GM19468 (cell line): ENCODE data around the gene SCAF4.
A peak's percentile ranks its signal among the peaks of the same experiment; 100 is the strongest.
"Not testable (repeated sequence)": the region's sequence is repeated elsewhere in the genome, so short reads cannot be mapped to it uniquely, and the experiment has no call there.

Experiments
- ATAC-seq: cut with Tn5 transposase; IDR thresholded peaks from one replicate; pipeline ENCODE4 v1.9.1; 2021; ENCODE audit warnings: mild to moderate bottlenecking, moderate library complexity, moderate number of reproducible peaks; ENCODE audit not compliant: unreplicated experiment; ENCODE audit errors: extremely low read depth

SCAF4 gene

DNA sequence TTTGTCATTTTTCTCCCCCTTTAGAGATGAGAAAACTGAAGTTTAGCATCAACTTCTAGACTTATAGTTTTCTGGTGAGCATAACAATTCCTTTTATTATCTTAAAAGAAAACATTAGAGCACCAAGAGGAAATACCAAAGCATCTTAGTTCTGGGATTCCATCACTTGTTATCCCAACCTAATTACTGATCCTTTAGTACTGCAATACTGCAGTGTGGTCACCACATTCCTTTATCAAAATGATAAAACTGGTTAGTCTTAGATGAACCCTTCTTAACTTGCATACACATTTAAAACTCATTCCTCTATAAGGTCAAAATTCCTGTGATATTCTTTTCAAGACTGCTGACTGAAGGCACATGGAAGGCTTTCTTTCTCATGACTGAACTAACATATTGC is 49.3 kb downstream of the SCAF4 start:
- ATAC-seq: no peak

GRCh38 chr21:31678478-31678877 is 53.4 kb downstream of the SCAF4 start:
- ATAC-seq: no peak

DNA sequence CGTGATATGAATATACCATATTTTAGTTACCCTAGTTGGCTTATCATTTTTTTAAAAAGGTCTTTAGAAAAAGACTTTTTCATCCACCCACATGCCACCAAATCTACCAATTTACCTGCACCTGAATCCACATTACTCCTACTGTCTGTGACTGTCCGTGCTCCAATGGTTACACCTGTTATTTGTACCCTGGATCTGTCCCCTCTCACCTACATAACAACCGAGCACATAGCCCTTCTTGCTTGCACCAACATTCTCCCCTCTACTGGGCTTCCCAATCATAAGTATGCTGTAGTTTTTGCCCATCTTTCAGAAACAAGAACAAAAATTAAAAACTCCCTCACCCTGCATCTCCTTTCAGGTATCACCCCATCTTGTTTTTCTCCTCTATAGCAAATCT is 54.9 kb downstream of the SCAF4 start:
- no peak for ATAC-seq

DNA sequence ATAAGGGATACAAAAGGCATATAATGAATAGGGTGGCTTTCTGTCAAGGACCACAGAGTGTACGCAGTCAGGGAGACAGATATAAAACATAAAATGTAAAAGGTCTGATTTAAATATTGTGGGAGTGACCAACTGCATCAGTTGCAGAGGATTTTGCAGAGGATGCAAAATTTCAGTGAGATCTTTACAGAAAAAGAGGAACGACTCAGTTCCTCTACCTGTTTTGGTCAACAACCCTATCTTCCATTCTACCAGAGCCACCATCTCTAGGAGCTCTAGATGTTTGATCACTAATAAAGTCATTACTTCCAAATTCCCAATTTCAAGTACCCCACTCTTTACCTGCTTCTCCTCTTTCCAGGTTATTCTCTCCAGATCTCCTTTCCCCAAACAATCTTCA is 56.0 kb downstream of the SCAF4 start:
- no peak for ATAC-seq

DNA sequence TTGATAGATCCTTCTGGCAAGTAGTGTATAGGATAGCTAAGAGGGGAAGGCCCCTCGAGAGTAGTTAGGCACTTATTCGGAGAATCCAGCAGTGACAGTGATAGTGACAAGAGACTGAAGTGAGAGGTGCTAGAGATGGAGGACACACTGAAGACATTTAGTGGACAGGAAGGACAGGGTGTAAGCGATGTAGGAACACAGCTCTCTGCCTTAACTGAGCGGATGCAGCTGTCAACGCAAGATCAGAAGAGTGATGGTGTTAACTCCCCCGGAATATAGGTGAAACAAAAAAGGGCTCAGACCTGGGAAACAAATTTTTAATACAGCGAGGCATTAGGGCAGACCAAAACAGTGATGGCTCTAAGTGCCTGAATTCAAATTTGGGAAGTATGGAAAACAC is 56.6 kb downstream of the SCAF4 start:
- ATAC-seq: no peak

GRCh38 chr21:31673321-31673912 is 58.5 kb downstream of the SCAF4 start:
- no peak for ATAC-seq

GRCh38 chr21:31671931-31672330 is 60.0 kb downstream of the SCAF4 start:
- ATAC-seq: no peak

DNA sequence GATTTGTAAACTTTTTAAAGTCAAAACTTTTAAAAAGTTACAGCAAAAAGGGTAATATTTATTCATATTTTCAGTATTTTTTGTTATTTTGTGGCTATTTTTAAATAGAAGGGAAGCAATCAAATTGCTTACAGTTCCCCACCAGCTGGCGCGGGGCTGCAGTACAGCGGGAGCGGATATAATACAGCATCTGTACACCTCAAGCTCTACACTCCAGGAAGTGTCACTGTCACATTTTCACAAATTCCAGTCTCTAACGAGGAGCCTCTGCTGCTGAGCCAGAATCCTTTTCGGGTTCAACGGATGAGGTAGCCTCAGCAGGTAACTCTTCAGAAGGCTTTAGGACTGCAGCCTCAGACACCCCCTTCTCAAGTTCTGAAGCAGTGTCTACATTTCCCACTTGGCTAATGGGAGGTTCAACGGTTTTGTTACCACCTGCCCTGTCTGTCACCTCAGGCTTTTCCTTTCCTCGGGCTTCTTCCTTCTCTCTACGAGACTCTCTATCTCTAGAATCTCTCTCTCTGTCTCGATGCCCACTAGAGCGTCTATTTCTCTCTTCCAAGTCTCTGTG is 60.7 kb downstream of the SCAF4 start:
- ATAC-seq: no peak

DNA sequence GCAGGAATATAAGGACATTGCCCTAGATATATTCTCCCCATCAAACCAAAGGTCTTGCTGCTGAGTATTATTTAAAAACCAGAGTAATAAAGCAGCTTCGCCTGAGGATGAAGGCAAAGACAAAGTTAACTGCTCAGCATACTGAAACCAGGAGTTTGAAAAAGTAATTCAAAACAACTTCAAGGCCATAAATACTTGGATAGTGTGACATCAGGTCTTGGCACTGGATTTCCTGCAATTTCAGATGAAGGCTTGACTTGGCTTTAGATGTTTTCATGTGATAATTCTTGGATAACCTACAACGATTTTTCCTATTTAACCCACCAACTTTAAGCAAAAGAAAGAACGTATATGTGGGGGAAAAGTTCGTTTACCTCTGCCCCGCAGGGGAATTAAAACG is 61.8 kb downstream of the SCAF4 start:
- ATAC-seq: no peak

DNA sequence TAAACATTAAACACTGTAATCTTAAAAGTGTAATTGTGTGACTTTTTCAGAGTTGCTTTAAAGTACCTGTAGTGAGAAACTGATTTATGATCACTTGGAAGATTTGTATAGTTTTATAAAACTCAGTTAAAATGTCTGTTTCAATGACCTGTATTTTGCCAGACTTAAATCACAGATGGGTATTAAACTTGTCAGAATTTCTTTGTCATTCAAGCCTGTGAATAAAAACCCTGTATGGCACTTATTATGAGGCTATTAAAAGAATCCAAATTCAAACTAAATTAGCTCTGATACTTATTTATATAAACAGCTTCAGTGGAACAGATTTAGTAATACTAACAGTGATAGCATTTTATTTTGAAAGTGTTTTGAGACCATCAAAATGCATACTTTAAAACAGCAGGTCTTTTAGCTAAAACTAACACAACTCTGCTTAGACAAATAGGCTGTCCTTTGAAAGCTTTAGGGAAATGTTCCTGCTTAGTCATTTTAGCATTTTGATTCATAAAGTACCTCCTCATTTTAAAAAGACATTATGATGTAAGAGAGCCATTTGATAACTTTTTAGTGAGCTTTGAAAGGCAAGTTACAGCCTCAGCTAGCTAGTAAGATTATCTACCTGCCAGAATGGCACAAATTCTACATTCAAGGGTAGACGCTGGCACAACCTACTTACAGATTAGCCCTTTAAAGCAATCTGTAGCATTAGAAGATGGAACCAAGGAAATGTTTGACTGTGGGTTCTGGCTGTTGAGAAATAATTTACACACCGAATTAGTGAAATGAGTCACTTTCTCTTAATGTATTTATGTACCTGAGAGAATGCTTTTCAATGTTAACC is 63.0 kb downstream of the SCAF4 start:
- ATAC-seq: no peak

DNA sequence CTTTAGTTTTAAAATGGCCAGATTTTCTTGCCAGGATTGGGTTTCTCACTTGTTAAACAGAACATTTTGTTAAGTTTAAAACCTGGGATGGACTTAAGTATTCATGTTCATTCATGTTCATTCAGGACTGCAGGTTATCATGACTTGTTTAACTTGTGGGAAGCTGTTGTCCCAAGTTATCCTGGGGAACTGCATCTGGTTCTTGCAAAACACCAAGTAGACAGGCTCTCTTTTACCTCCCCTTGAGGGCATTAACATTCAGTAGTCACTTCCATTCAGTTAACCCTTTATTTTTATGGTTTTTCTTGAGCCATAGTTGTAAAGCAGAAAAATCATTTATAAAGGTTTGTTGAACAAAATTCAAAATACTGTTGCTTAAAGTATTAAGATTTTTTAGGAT is 64.3 kb downstream of the SCAF4 start:
- ATAC-seq: no peak

DNA sequence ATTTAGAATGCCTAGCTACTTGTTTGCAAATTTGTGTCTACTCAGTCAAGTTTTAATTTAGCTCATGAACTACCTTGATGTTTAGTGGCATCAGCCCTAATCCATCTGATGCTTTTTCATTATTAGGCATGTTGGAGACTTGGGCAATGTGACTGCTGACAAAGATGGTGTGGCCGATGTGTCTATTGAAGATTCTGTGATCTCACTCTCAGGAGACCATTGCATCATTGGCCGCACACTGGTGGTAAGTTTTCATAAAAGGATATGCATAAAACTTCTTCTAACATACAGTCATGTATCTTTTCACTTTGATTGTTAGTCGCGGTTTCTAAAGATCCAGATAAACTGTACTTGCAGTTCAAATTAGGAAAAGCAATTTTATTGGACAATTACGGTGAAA is 64.8 kb downstream of the SCAF4 start:
- ATAC-seq: no peak

GRCh38 chr21:31666445-31667010 is 65.4 kb downstream of the SCAF4 start:
- ATAC-seq: no peak

- ATAC-seq: not testable (repeated sequence)
These were observed 66.0 kb downstream of the SCAF4 start for GRCh38 chr21:31665869-31666268.

- ATAC-seq: no peak
These were observed 66.5 kb downstream of the SCAF4 start for GRCh38 chr21:31665397-31665796.

DNA sequence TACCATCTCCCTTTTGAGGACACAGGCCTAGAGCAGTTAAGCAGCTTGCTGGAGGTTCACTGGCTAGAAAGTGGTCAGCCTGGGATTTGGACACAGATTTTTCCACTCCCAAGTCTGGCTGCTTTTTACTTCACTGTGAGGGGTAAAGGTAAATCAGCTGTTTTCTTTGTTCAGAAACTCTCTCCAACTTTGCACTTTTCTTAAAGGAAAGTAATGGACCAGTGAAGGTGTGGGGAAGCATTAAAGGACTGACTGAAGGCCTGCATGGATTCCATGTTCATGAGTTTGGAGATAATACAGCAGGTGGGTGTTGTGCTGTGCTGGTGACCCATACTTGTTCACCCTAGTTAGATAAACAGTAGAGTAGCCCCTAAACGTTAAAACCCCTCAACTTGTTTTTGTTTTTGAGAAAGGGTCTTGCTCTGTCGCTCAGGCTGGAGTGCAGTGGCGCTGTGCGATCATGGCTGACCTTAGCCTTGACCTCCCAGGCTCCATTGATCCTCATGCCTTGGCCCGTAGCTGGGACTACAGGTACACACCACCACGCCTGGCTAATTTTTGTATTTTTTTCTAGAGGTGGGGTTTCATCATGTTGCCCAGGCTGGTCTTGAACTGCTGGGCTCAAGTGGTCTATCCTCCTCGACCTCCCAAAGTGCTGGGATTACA is 68.2 kb downstream of the SCAF4 start:
- ATAC-seq: no peak

DNA sequence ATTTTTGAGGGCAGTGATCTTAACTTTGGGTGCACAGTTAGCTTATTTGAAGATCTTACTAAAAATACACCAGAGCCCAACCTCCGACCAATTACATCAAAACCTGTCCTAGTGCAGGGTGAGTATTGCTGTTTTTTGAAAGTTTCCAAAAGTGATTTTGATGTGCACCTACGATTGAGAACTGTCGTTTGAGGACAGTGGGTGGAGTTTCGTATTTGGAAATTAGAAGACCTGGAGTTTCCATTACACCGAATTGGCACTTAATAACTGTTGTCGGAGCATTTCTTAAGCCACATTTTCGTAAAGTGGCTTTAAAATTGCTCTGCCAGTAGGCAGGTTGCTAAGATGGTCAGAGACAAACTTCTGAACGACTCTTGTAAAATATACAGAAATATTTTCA is 71.3 kb downstream of the SCAF4 start:
- no peak for ATAC-seq

GRCh38 chr21:31660259-31660565 is 71.7 kb downstream of the SCAF4 start:
- no peak for ATAC-seq

DNA sequence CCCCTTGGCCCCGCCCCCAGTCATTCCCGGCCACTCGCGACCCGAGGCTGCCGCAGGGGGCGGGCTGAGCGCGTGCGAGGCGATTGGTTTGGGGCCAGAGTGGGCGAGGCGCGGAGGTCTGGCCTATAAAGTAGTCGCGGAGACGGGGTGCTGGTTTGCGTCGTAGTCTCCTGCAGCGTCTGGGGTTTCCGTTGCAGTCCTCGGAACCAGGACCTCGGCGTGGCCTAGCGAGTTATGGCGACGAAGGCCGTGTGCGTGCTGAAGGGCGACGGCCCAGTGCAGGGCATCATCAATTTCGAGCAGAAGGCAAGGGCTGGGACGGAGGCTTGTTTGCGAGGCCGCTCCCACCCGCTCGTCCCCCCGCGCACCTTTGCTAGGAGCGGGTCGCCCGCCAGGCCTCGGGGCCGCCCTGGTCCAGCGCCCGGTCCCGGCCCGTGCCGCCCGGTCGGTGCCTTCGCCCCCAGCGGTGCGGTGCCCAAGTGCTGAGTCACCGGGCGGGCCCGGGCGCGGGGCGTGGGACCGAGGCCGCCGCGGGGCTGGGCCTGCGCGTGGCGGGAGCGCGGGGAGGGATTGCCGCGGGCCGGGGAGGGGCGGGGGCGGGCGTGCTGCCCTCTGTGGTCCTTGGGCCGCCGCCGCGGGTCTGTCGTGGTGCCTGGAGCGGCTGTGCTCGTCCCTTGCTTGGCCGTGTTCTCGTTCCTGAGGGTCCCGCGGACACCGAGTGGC is 72.2 kb downstream of the SCAF4 start, which contains the start of gene SOD1:
SOD1 (plus strand) TSS at position 158 of the 723 bp plus-strand sequence; CDS start at position 235, 77 bp downstream.
- ATAC-seq: peak; percentile 92

GRCh38 chr21:31659286-31659535 is 72.7 kb downstream of the SCAF4 start:
- ATAC-seq: no peak
